Activated T-cell treated with anti-CD3 and anti-CD28 coated beads, Interleukin-2, amount 50 U/mL, for 24 hours (primary cell): Measurements from ENCODE around the gene CCNT1.

Source experiments
- DNase-seq: peaks from one replicate; pipeline ENCODE4 v3.0.0-alpha.2; 2020
- H3K27ac Mint-ChIP-seq: 2 replicates; pipeline ENCODE4 v1.8.0; 2020; ENCODE audit warnings: mild to moderate bottlenecking, mixed read lengths
- H3K27me3 Mint-ChIP-seq: 2 replicates; pipeline ENCODE4 v1.8.0; 2020; ENCODE audit warnings: mixed read lengths
- H3K36me3 Mint-ChIP-seq: 2 replicates; pipeline ENCODE4 v1.8.0; 2020; ENCODE audit warnings: low read depth, mixed read lengths
- H3K4me1 Mint-ChIP-seq: 2 replicates; pipeline ENCODE4 v1.8.0; 2020; ENCODE audit warnings: low read depth, mixed read lengths
- H3K4me3 Mint-ChIP-seq: 2 replicates; pipeline ENCODE4 v1.8.0; 2020; ENCODE audit warnings: mild to moderate bottlenecking, moderate library complexity, mixed read lengths
- H3K9me3 Mint-ChIP-seq: 2 replicates; pipeline ENCODE4 v1.8.0; 2020; ENCODE audit warnings: mixed read lengths

Gene CCNT1

GRCh38 chr12:48640854-48641253 lies 75.7 kb downstream of the CCNT1 start:
- no peak overlapping the region for H3K27ac Mint-ChIP-seq
- H3K27me3 Mint-ChIP-seq: no peaks in the 10 kb centered on the region
- no peaks in the 10 kb centered on the region for H3K9me3 Mint-ChIP-seq
- peaks cover 40% of the 10 kb centered on the region for H3K36me3 Mint-ChIP-seq
- H3K4me3 Mint-ChIP-seq: no peak overlapping the region
- DNase-seq: no peak
- no peaks in the 10 kb centered on the region for H3K4me1 Mint-ChIP-seq

- DNase-seq: no peak
- Mint-ChIP-seq H3K4me1 (no peaks in the 10 kb centered on the region), H3K36me3 (peaks cover 39% of the 10 kb centered on the region), H3K27ac (no peak overlapping the region), H3K27me3 (no peaks in the 10 kb centered on the region), H3K4me3 (no peak overlapping the region), H3K9me3 (no peaks in the 10 kb centered on the region)
These were observed 76.1 kb downstream of the CCNT1 start for GRCh38 chr12:48640428-48640827.
